22Rv1 (cell line): ENCODE results near the gene SLCO3A1.

Source experiments
- CTCF ChIP-seq: fragments of 450-650 bp; IDR thresholded peaks from 2 replicates; pipeline ENCODE4 v1.5.1; 2017; ENCODE audit warnings: mild to moderate bottlenecking
- ZFX ChIP-seq: fragments of 450-650 bp; IDR thresholded peaks from 2 replicates; pipeline ENCODE4 v1.6.1; 2017; ENCODE audit warnings: antibody characterized with exemption, borderline replicate concordance

GRCh38 chr15:91981821-91982800 is 128.6 kb downstream of the SLCO3A1 start:
- TF ChIP-seq CTCF (no peak), ZFX (no peak)
